Measurements from ENCODE around the gene MEGF6. TPM values are rescaled to one million over a fixed set of nuclear protein-coding genes. Genes with fewer than 3 reads are reported as not detected.

Gene MEGF6
- total RNA-seq, 2 donors from 2014 or later = 67.3 to 82.5 TPM

GRCh38 chr1:3462356-3463012, 148.8 kb downstream of the MEGF6 start:
- TF ChIP-seq POLR2AphosphoS5 (IDR thresholded peaks at IDR 0.05) (no peak), CTCF (IDR thresholded peaks at IDR 0.05) (no peak), POLR2A (IDR thresholded peaks at IDR 0.05) (no peak)
- DNase-seq (ENCODE audit: low spot score) = no peak
- 95% methylated on average over 14 of the region's 16 CpGs for WGBS
- Histone ChIP-seq H3K27ac (no peak overlapping the region), H3K4me1 (replicated peaks) (peaks cover 10% of the 10 kb centered on the region), H3K9me3 (no peaks in the 10 kb centered on the region), H3K4me3 (no peak overlapping the region), H3K36me3 (no peaks in the 10 kb centered on the region), H3K27me3 (replicated peaks; ENCODE audit: insufficient read depth) (no peaks in the 10 kb centered on the region)
- intact Hi-C loops (cut with DNase I) = no loop called here

- H3K9me3 ChIP-seq = no peaks in the 10 kb centered on the region
- peaks cover 10% of the 10 kb centered on the region for H3K4me1 ChIP-seq (replicated peaks)
- no peak overlapping the region for H3K4me3 ChIP-seq
- intact Hi-C loops (cut with DNase I) = no loop called here
- TF ChIP-seq POLR2AphosphoS5 (IDR thresholded peaks at IDR 0.05) = no peak
- no peak for TF ChIP-seq CTCF (IDR thresholded peaks at IDR 0.05)
- TF ChIP-seq POLR2A (IDR thresholded peaks at IDR 0.05) = no peak
- WGBS = 79% methylated on average over 13 of the region's 13 CpGs
- no peak for DNase-seq (ENCODE audit: low spot score)
- H3K27ac ChIP-seq = no peak overlapping the region
- no peaks in the 10 kb centered on the region for H3K27me3 ChIP-seq (replicated peaks; ENCODE audit: insufficient read depth)
- H3K36me3 ChIP-seq = no peaks in the 10 kb centered on the region
Observed at GRCh38 chr1:3461934-3462275, 149.4 kb downstream of the MEGF6 start.

- Histone ChIP-seq H3K27me3 (replicated peaks; ENCODE audit: insufficient read depth) (no peaks in the 10 kb centered on the region), H3K27ac (no peak overlapping the region), H3K4me1 (replicated peaks) (peaks cover 10% of the 10 kb centered on the region), H3K9me3 (no peaks in the 10 kb centered on the region), H3K36me3 (no peaks in the 10 kb centered on the region), H3K4me3 (no peak overlapping the region)
- no peak for DNase-seq (ENCODE audit: low spot score)
- WGBS = 91% methylated on average over 27 of the region's 30 CpGs
- no peak for TF ChIP-seq POLR2A (IDR thresholded peaks at IDR 0.05)
- no peak for TF ChIP-seq CTCF (IDR thresholded peaks at IDR 0.05)
- no peak for TF ChIP-seq POLR2AphosphoS5 (IDR thresholded peaks at IDR 0.05)
- intact Hi-C loops (cut with DNase I) = no loop called here
Observed at GRCh38 chr1:3461238-3461933, 149.9 kb downstream of the MEGF6 start.

- DNase-seq (ENCODE audit: low spot score) = no peak
- intact Hi-C loops (cut with DNase I) = no loop called here
- H3K27ac ChIP-seq = no peak overlapping the region
Observed at GRCh38 chr1:3460672-3461131, 150.6 kb downstream of the MEGF6 start.

GRCh38 chr1:3459940-3460671, 151.2 kb downstream of the MEGF6 start:
- 63% methylated on average over 23 of the region's 23 CpGs for WGBS
- TF ChIP-seq POLR2AphosphoS5 (IDR thresholded peaks at IDR 0.05) = peak; percentile 53
- no peak for TF ChIP-seq POLR2A (IDR thresholded peaks at IDR 0.05)
- no peak for TF ChIP-seq CTCF (IDR thresholded peaks at IDR 0.05)
- Histone ChIP-seq H3K4me1 (replicated peaks) (peaks cover 10% of the 10 kb centered on the region), H3K4me3 (no peak overlapping the region), H3K9me3 (no peaks in the 10 kb centered on the region), H3K36me3 (no peaks in the 10 kb centered on the region), H3K27ac (peak overlapping the region; percentile 50 to 62), H3K27me3 (replicated peaks; ENCODE audit: insufficient read depth) (no peaks in the 10 kb centered on the region)
- intact Hi-C loops (cut with DNase I) = no loop called here
- DNase-seq (ENCODE audit: low spot score) = peak; percentile 79

More at GRCh38 chr1:3460672-3461131, 150.6 kb downstream of the MEGF6 start:
- H3K4me3 ChIP-seq = no peak overlapping the region
- peaks cover 10% of the 10 kb centered on the region for H3K4me1 ChIP-seq (replicated peaks)
- H3K27me3 ChIP-seq (replicated peaks; ENCODE audit: insufficient read depth) = no peaks in the 10 kb centered on the region
- 68% methylated on average over 14 of the region's 14 CpGs for WGBS
- no peaks in the 10 kb centered on the region for H3K9me3 ChIP-seq
- no peak for TF ChIP-seq POLR2AphosphoS5 (IDR thresholded peaks at IDR 0.05)
- H3K36me3 ChIP-seq = no peaks in the 10 kb centered on the region
